Activated CD4-positive, CD25-positive, alpha-beta regulatory T cell treated with anti-CD3 and anti-CD28 coated beads, Interleukin-2, amount 50 U/mL, for 24 hours (primary cell): ENCODE results near the gene RBM4.
"Not testable (repeated sequence)": the region's sequence is repeated elsewhere in the genome, so short reads cannot be mapped to it uniquely, and the experiment has no call there.

Experiments
- ATAC-seq, 2 donors: fragments of 150-1000 bp; cut with Tn5 transposase; one replicate each; pipeline ENCODE4 v1.10.0; 2021; ENCODE audit warnings: mild to moderate bottlenecking in 1 of 2, moderate library complexity in 1 of 2

Gene RBM4

DNA sequence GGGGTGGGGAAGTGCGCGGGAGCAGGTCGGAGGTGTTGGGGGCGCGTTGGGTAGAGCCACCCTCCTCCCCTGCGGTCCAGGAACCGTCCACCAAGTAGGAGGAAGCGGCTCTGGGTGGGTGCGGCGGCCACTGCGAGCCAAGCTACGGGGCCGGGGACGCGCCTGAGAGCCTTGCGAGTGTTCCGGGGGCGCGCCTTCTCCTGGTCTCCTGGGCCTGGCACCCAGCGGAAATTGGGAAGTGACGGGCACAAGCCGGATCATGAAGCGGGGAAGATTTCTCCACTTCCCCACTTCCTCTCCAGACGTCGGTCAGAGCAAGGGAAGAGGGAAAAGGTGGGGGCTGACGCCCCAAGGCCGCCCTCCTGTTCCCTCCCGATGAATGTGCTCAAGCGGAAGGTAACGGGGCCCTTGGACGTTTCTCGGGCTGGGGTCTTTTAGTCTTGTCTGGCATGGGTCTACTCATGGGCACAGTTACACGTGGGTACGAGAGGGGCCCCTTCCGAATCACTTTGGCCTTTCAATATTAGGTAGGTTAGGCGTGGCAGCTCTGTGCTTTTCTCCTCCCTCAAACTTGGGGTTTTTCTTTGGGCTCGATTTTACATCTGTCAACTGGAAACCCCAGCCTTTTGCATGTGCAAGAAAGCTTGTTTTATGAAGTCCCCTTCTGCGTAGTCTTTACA, 21.2 kb upstream of the RBM4 start:
- ATAC-seq = no peak

DNA sequence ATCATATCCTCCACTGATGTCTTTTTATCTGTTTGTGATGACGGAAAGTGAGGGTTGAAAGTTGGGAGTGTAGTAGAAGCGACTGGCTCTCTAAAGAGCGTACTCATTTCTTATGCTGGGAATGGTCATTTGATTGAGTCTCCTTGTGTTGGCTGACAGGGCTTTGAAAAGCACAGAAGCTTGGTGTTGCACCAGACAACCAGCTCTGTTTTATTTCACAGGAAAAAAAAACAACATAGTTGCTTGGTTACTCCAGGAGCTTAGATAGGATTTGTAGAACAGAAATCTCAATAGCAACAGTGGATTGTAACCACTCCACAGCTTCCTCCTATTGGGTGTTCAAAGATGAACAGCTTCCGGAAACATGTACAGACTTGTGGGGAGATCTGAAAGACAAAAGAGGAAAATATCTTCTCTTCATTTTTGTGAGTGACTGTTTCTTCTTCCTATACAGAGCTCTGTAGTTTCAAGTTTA, 19.4 kb upstream of the RBM4 start:
- no peak for ATAC-seq

DNA sequence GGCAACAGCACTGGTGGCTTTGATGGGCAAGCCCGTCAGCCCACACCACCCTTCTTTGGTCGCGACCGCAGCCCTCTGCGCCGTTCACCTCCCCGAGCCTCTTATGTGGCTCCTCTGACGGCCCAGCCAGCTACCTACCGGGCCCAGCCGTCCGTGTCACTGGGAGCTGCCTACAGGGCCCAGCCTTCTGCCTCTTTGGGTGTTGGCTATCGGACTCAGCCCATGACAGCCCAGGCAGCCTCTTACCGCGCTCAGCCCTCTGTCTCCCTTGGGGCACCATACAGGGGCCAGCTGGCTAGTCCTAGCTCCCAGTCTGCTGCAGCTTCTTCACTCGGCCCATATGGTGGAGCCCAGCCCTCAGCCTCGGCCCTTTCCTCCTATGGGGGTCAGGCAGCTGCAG, 14.1 kb upstream of the RBM4 start:
- ATAC-seq = no peak

DNA sequence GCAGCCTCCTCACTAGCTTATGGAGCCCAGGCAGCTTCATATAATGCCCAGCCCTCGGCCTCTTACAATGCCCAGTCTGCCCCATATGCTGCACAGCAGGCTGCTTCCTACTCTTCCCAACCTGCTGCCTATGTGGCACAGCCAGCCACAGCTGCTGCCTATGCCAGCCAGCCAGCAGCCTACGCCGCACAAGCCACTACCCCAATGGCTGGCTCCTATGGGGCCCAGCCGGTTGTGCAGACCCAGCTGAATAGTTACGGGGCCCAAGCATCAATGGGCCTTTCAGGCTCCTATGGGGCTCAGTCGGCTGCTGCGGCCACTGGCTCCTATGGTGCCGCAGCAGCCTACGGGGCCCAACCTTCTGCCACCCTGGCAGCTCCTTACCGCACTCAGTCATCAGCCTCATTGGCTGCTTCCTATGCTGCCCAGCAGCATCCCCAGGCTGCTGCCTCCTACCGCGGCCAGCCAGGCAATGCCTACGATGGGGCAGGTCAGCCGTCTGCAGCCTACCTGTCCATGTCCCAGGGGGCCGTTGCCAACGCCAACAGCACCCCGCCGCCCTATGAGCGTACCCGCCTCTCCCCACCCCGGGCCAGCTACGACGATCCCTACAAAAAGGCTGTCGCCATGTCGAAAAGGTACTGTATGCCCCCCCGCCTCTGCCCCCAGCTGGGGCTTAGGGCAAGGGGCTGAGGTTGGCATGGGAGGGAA, 13.3 kb upstream of the RBM4 start:
- no peak for ATAC-seq

DNA sequence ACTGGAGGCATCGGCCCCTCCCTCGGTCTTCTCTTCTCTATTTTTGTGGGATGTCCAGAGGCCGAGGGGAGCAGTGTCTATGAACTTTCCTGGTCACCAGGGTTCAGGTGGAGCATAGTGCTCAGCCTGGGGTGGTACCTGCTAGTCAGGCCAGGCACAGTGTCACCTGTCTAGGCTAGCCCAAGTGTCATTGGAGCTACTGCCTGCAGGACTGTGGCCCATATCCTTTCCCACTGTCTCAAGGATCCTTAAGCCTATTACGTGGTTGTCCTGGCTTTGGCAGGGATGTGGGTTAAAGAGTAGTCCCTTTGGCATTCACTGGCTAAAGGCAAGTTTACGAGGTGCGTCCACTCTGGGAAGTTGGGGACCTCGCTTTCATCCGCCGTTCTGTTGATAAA, 12.8 kb upstream of the RBM4 start:
- no peak for ATAC-seq

DNA sequence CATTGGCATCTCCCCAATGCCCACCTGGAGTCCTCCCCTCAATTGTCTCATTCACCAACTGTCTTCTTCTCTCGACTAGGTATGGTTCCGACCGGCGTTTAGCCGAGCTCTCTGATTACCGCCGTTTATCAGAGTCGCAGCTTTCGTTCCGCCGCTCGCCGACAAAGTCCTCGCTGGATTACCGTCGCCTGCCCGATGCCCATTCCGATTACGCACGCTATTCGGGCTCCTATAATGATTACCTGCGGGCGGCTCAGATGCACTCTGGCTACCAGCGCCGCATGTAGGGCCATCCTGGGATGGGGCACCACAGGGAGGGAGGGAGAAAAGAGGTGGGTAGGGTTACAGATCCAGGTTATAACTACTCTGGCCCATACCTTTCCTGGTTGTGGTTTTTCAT, 12.1 kb upstream of the RBM4 start:
- no peak for ATAC-seq

DNA sequence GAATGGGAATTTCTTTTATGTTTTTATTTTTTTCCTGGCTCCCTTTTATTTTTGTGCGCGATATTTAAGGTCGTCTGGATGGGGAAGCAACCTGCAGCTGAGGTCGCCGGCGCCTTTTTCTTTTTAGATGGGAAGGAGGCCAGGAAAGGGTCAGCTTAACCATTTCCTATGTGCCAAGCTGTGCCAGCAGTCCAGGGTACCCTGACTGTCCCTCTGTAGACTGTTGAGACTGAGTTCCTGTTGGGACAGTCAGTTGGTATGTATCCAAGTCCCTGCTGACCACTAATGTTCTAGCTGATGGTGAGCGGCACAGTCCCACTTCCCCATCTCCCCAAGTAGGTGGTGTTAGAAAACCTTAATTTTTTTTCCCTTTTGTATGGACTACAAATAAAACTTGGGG, 11.6 kb upstream of the RBM4 start:
- ATAC-seq = no peak

DNA sequence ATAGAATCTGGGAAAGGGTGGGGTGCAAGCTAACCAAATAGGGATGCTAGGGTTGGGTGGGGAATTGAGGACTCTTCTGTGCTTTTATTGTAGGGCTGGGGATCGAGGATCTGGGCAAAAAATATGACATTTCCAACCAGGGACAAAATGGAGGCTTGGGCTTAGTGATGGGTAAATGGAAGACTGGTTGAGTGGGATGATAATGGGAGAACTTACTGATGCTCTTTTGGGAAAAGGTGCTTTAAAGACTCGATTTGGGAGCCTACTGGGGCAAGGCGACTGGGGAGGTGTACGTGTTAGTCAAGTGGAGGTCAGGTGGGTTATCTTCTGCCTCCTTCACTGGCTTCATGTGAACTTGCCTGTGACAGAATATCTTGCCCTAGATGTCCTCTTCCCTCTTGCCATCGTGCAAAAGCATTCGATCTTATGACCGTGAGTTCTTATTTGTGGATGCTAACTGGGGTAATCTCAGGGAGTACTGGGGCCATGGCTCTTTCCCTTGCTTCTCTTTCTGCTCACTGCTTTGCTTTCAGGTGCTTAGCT, 10.4 kb upstream of the RBM4 start:
- no peak for ATAC-seq

DNA sequence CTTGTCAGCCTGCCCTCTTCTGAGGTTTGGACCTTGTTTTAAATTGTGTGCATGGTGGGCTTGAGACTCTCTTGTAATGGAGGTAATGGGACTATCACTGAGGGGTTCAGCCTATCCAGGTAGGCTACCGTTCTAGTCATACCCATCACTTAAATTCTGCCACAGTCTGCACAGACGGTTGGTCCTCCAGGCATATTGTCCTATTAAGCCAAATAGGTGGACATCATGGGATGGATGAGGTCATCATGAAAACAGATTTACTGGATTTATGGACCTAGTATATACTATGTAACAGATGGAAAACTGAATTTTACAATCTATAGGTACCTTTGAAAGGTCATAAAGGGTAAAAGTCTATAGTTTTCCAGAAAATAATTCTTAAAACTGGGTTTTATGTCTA, 9.1 kb upstream of the RBM4 start:
- no peak for ATAC-seq

DNA sequence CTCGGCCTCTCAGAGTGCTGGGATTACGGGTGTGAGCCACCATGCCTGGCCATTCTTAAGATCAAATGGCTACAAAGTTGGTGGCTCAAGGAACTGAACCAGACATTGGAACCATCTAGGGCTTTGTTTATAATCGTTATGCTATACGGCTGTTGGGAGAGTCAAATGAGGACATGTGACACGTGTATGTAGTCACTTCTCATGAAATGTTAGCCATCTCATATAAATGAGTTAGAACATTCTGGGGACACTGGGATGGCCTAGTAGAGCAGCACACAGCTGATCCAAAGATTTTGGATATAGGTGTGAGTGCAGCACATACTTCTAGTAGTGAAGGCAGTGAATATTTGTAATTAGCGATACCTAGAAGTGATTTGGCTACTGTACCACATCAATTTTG, 6.6 kb upstream of the RBM4 start:
- no peak for ATAC-seq

DNA sequence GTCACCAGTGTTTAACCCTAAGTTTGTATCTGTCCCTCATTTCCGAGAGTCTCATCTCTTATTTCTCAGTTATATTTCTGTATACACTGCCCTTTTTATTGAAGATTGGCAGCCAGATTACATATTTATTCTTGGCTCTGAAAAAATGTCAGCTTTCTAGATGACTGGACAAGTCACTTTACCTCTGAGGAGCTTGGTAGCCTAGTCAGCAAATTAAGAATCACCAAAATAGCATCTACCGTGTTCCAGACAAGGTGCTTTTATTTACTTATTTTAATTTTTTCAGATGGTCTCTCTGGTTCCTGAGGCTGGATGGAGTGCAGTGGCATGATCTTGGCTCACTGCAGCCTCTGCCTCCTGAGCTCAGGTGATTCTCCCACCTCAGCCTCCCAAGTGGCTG, 5.6 kb upstream of the RBM4 start:
- peak in 1 of 2 donors; percentile 30 for ATAC-seq

DNA sequence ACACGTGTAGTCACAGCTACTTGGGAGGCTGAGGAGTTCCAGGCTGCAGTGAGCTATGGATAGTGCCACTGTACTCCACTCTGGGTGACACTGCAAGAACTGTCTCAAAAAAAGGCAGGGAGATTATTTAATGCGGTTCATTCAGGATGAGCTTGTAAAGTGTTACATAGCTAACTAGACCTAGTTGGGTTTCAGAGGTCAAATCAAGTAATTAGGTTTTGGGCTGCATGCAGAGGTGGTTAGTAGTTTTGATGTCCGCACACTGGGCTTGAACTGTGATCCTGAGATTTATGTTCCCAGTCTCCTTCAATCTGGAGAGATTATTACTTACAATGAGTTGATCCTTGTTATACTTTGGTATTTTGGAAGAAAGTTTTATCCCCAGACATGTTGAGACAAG, 2.1 kb upstream of the RBM4 start:
- ATAC-seq = no peak

DNA sequence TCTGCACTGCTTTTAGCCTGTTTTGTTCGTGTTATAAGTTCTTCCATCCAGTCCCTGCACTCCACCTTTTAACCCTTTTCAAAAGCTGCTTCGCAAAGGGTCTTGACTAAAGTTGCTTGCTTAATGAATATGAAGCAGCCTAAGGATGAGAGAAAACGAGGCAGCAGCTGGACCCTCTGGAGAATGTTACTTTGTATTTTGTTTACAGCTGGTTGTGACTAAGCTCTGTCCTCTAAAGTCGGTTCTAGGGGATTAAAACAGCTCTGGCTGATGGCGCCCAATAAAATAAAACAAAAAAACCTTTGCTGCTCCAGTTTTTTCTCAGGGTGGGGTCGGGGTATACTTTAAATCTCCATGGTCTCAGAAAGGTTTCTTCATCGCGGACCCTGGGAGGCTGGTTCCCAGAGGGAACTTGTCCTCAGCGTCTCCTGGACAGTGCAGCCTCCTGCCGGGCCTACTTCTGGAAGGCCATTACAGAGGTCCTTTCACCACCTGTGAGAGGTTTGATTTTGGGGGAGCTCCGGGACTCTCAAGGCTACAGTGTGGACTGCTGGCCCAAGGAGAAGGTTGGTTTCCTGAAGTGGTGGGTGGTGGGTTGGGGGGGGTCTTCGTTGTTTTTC, 836 bp upstream of the RBM4 start:
- no peak for ATAC-seq

DNA sequence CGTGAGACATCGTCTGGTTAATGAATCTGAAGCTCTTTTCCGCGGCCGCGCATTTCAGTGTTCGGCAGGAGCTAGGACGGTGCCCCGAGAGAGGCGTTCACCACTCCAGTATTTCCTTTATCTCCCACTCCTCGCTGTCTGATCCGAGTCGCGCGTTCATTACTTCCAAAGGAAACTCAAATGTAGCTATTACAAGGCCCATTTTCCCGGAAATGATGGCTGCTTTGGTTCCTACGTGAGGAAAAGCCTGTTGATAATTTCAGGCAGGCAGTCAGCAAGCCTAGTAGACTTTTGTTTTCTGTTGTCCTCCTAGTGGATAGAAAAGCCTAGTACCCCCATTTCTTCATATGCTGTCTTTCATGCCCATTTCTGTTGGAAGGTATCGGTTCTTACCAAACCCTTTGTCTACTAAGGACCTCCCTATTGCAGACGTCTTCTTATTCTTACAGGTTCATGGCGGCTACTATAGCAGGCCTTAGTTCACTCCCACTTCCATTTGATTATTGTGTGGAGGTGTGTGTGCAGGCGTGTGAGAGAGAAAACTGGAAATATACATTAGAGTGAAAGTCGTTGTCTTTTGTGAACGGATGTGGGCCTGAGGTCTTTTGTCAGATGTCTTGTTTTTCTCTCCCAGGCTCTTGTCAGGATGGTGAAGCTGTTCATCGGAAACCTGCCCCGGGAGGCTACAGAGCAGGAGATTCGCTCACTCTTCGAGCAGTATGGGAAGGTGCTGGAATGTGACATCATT, 737 bp downstream of the RBM4 start:
- ATAC-seq = no peak

DNA sequence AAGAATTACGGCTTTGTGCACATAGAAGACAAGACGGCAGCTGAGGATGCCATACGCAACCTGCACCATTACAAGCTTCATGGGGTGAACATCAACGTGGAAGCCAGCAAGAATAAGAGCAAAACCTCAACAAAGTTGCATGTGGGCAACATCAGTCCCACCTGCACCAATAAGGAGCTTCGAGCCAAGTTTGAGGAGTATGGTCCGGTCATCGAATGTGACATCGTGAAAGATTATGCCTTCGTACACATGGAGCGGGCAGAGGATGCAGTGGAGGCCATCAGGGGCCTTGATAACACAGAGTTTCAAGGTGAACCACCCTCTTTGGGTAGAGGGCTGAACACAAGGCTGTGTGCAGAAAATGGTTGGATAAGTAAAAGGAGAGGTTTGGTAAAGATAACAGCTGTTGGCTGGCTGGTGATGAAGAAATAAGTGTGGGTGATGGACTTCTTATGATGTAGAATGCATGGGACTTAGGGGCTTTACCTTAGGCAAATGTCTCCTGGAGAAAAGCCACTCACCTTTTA, 1.4 kb downstream of the RBM4 start:
- not testable (repeated sequence) for ATAC-seq

DNA sequence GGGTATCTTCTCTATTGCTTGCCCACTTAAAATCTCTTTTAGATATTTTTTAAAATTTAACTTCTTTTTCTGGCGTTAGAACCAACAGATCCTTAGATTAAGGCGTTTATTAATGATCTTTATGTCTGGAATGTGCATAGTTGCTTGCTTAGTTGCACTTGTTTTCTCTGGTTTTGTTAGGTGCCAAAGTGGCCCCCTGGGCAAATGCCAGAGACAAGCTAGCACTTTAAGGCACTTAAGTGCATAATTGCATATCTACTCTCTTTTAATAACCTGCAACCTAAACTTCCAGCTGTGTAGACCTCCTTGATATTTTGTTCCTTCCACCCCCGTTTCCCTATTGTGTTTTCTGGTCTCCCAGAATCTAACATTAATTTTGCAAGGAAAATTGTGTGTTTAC, 3.3 kb downstream of the RBM4 start:
- no peak for ATAC-seq

DNA sequence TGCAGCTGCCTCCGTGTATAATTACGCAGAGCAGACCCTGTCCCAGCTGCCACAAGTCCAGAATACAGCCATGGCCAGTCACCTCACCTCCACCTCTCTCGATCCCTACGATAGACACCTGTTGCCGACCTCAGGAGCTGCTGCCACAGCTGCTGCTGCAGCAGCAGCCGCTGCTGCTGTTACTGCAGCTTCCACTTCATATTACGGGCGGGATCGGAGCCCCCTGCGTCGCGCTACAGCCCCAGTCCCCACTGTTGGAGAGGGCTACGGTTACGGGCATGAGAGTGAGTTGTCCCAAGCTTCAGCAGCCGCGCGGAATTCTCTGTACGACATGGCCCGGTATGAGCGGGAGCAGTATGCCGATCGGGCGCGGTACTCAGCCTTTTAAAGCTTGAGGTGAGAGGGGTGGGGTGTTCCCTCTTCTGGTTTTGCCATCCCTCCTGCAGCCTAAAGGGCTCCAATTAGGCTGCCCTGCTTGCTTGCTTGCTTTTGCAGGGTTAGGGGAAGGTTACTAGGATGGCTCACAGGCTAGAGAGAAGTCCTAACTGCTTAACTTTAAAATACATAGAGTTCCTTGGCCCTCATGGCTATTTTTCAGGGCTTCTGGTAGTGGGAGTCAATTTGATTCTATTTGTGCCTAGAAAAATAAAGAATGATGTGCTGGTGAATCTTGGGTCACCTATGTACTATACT, 5.4 kb downstream of the RBM4 start:
- no peak for ATAC-seq

DNA sequence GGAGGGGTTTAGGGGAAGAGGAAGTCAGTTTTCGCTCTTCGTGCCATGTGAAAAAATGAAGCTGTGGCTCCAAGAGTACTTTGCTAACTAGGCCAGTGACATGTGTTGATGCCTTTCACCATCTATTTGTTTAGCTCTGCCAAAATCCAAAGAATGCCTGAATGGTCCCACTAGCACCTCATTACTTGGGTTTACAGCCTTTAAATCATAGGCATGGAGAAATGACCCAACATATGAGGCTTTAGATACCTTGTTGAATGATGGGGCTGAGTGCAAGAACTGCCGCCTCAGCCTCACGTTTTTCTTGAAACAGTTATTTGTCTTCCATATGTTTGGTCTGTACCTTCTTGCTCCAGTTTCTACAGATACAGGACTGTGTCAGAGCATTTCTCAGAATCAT, 8.3 kb downstream of the RBM4 start:
- ATAC-seq = no peak

DNA sequence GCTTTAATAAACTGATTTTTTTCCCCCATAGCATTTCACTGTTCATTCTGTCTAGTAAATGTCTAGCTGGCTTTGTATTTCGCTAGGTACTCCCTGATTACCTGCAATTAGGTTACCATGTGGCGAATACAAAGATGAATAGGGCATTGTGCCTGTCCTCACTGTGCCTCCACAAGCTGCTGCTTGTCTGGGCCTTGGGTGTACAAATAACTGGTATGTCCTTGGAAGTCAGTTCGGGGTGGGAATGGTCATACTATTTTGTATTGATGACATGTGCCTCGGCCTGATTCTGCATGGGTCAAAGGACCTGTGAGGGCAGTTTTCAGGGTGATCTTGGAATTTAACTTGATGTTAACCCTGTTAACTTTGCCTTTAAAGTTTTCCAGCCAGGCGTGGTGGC, 11.4 kb downstream of the RBM4 start:
- no peak for ATAC-seq

DNA sequence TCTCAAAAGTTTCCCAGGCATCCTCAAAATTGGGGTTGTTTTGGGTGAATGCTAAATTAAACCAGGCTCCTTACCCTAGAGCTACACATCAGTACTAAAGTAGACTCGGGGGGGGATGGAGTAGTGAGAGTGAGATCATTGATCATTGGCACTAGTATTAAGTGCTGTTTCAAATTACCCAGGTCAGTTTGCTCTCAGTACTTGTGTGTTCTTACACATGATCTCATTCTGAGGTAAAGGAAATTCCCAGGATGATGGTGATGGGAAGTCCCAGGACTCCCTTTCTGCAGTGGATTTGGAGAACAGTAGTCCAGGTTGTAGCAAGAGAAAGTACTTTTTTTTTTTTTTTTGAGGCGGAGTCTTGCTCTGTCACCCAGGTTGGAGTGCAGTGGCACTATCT, 12.5 kb downstream of the RBM4 start:
- peak in 1 of 2 donors; percentile 48 for ATAC-seq

DNA sequence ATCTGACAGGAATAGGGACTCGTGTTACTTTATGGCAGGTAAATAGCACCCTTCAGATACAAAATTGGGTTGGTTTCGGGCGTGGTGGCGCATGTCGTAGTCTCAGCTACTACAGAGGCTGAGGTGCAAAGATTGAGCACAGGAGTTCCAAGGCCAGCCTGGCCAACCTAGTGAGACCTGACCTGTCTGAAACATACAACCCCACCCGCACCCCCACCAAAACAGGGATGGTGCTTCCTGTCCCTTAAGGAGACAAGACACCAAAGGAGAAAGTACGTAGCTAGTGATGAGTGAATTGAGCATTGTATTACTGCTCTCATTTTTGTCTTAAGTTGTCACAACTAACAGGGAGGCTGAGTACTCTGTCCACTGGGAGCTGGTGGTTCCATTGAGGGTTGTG, 14.1 kb downstream of the RBM4 start:
- ATAC-seq = no peak

DNA sequence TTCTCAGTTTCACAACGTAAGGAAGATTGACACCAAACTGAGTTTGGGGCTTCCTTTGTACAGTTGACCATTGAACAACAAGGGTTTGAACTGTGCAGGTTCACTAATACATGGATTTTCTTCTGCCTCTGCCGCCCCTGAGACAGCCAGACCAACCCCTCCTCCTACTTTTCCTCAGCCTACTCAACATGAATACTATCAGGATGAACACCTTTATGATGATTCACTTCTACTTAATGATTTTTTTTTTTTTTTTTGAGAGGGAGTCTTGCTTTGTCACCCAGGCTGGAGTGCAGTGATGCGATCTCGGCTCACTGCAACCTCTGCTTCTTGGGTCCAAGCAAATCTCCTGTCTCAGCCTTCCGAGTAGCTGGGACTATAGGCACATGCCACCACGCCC, 14.6 kb downstream of the RBM4 start:
- peak; percentile 53 to 67 for ATAC-seq
